Ishikawa (cell line): ENCODE measurements around the gene F13B.

ENCODE experiments used
- CEBPB ChIP-seq: IDR thresholded peaks from 2 replicates; pipeline ENCODE4 v1.6.1; 2012
- CREB1 ChIP-seq: IDR thresholded peaks from 2 replicates; pipeline ENCODE4 v1.6.1; 2012; ENCODE audit warnings: low read depth
- EGR1 ChIP-seq: IDR thresholded peaks from 2 replicates; pipeline ENCODE4 v1.6.1; 2012
- EP300 ChIP-seq: IDR thresholded peaks from 2 replicates; pipeline ENCODE4 v1.6.1; 2012; ENCODE audit warnings: borderline replicate concordance
- FOXM1 ChIP-seq: IDR thresholded peaks from 2 replicates; pipeline ENCODE4 v1.6.1; 2012; ENCODE audit warnings: low read depth, borderline replicate concordance
- MAX ChIP-seq: IDR thresholded peaks from 2 replicates; pipeline ENCODE4 v1.6.1; 2012
- NFIC ChIP-seq: IDR thresholded peaks from 2 replicates; pipeline ENCODE4 v1.6.1; 2012
- RAD21 ChIP-seq: IDR thresholded peaks from 2 replicates; pipeline ENCODE4 v1.6.1; 2012; ENCODE audit warnings: low read depth
- TAF1 ChIP-seq: IDR thresholded peaks from 2 replicates; pipeline ENCODE4 v1.6.1; 2012; ENCODE audit warnings: low read depth, mild to moderate bottlenecking
- TCF12 ChIP-seq: IDR thresholded peaks from 2 replicates; pipeline ENCODE4 v1.6.1; 2012; ENCODE audit warnings: low read depth
- TEAD4 ChIP-seq: IDR thresholded peaks from 2 replicates; pipeline ENCODE4 v1.6.1; 2012
- USF1 ChIP-seq: IDR thresholded peaks from 2 replicates; pipeline ENCODE4 v1.6.1; 2012
- YY1 ChIP-seq: IDR thresholded peaks from 2 replicates; pipeline ENCODE4 v1.6.1; 2012; ENCODE audit warnings: low read depth
- ZBTB7A ChIP-seq: IDR thresholded peaks from 2 replicates; pipeline ENCODE4 v1.6.1; 2012; ENCODE audit warnings: low read depth
- TF ChIP-seq, protein P1 (sequence below): IDR thresholded peaks from 2 replicates; pipeline ENCODE4 v1.6.1; 2012; ENCODE audit warnings: low read depth, mild to moderate bottlenecking

F13B gene

DNA sequence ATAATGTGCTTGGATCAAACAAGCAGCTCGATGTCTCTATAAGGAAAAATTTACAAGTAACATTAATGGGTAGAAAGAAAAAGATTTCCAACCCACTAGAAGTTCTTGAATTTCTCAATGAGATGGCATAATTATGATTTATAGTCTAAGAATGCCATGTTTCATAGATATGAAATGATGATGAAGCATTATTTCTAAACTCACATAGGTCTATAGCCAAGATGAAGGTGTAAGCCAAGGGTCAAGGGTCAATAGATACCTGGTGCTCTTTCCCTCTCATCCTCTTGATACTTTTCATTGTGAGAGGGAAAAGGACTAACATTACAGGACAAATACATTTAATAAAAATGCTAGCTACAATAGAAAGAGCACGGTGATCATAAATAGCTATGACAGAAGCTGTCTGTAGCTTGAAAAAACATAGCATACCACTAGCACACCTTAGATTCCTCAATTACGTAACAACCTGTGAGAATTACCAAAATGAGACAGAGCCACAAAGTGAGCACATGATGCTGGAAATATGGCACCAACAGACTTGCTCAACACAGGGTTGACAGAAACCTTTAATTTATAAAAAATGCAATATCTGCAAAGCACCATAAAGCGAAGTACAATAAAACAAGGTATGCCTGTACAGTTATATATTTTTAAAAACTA lies 26.3 kb upstream of the F13B start:
- TF ChIP-seq MAX: no peak
- TF ChIP-seq TCF12: no peak
- TF ChIP-seq RAD21: no peak
- TF ChIP-seq, protein P1, sequence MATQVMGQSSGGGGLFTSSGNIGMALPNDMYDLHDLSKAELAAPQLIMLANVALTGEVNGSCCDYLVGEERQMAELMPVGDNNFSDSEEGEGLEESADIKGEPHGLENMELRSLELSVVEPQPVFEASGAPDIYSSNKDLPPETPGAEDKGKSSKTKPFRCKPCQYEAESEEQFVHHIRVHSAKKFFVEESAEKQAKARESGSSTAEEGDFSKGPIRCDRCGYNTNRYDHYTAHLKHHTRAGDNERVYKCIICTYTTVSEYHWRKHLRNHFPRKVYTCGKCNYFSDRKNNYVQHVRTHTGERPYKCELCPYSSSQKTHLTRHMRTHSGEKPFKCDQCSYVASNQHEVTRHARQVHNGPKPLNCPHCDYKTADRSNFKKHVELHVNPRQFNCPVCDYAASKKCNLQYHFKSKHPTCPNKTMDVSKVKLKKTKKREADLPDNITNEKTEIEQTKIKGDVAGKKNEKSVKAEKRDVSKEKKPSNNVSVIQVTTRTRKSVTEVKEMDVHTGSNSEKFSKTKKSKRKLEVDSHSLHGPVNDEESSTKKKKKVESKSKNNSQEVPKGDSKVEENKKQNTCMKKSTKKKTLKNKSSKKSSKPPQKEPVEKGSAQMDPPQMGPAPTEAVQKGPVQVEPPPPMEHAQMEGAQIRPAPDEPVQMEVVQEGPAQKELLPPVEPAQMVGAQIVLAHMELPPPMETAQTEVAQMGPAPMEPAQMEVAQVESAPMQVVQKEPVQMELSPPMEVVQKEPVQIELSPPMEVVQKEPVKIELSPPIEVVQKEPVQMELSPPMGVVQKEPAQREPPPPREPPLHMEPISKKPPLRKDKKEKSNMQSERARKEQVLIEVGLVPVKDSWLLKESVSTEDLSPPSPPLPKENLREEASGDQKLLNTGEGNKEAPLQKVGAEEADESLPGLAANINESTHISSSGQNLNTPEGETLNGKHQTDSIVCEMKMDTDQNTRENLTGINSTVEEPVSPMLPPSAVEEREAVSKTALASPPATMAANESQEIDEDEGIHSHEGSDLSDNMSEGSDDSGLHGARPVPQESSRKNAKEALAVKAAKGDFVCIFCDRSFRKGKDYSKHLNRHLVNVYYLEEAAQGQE: no peak
- no peak for TF ChIP-seq EP300
- no peak for TF ChIP-seq USF1
- TF ChIP-seq CEBPB: no peak
- TF ChIP-seq YY1: no peak
- no peak for TF ChIP-seq TEAD4
- no peak for TF ChIP-seq EGR1
- no peak for TF ChIP-seq FOXM1
- TF ChIP-seq CREB1: no peak
- no peak for TF ChIP-seq TAF1

GRCh38 chr1:197092491-197093023 lies 25.5 kb upstream of the F13B start:
- TF ChIP-seq YY1: no peak
- no peak for TF ChIP-seq CREB1
- TF ChIP-seq FOXM1: no peak
- TF ChIP-seq TAF1: no peak
- TF ChIP-seq ZBTB7A: no peak
- no peak for TF ChIP-seq EP300
- TF ChIP-seq NFIC: no peak

DNA sequence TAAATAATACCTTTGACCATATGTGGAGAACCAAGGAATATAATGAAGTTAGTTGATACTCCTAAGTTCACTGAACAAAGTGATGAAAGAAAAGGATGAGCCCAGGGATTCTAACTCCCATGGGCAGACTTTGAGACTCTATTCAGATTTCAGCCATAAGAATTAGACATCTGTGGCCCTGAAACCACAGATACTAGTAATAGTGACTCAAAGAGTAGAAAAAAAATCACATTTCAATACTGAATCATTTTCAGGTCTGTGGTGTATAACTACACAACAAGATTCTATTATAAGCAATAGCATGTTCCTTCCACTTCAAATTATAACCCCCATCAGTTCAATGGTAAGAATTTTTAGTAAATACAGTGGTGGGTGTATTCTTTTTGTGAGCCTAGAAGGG lies 16.4 kb upstream of the F13B start:
- TF ChIP-seq TEAD4 (no peak), EGR1 (no peak), USF1 (no peak)

GRCh38 chr1:197081117-197081753 lies 14.2 kb upstream of the F13B start:
- no peak for TF ChIP-seq ZBTB7A
- TF ChIP-seq CEBPB: no peak
- TF ChIP-seq USF1: no peak
- TF ChIP-seq YY1: no peak
- TF ChIP-seq RAD21: no peak
- no peak for TF ChIP-seq CREB1
- TF ChIP-seq TAF1: no peak
- no peak for TF ChIP-seq TEAD4
- no peak for TF ChIP-seq MAX
- TF ChIP-seq EGR1: no peak
- TF ChIP-seq FOXM1: no peak
- no peak for TF ChIP-seq NFIC
- TF ChIP-seq TCF12: no peak
- TF ChIP-seq EP300: no peak
- TF ChIP-seq, protein P1: no peak

- no peak for TF ChIP-seq MAX
- TF ChIP-seq, protein P1: no peak
- TF ChIP-seq CREB1: no peak
- TF ChIP-seq TAF1: no peak
- TF ChIP-seq TCF12: no peak
- no peak for TF ChIP-seq CEBPB
- TF ChIP-seq TEAD4: no peak
- no peak for TF ChIP-seq NFIC
- TF ChIP-seq EP300: no peak
- TF ChIP-seq FOXM1: no peak
- no peak for TF ChIP-seq RAD21
- no peak for TF ChIP-seq EGR1
These were observed 13.3 kb upstream of the F13B start for GRCh38 chr1:197080323-197080722.
